NCI-H2081 (cell line): ENCODE data around the gene GOLGA6C.
"Not testable (repeated sequence)": the region's sequence is repeated elsewhere in the genome, so short reads cannot be mapped to it uniquely, and the experiment has no call there.

ENCODE experiments used
- DNase-seq, 2 experiments: peaks; one replicate each; lab custom pipeline; 2025; lab: John Stamatoyannopoulos, UW

GOLGA6C gene

DNA sequence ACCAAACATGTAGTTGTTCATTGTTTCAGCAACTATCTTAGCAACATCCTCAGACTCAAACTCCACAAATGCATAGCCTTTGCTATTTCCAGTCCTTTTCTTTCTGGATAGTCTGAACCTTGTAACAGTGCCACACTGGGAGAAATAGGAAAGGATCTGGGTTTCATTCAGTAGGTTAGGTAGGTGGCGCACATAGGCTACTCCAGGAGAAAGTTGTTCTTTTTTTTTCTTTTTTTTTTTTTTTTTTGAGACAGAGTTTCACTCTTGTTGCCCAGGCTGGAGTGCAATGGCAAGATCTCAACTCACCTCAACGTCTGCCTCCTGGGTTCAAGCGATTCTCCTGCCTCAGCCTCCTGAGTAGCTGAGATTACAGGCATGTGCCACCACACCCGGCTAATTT lies 5.8 kb upstream of the GOLGA6C start:
- DNase-seq = not testable (repeated sequence)

DNA sequence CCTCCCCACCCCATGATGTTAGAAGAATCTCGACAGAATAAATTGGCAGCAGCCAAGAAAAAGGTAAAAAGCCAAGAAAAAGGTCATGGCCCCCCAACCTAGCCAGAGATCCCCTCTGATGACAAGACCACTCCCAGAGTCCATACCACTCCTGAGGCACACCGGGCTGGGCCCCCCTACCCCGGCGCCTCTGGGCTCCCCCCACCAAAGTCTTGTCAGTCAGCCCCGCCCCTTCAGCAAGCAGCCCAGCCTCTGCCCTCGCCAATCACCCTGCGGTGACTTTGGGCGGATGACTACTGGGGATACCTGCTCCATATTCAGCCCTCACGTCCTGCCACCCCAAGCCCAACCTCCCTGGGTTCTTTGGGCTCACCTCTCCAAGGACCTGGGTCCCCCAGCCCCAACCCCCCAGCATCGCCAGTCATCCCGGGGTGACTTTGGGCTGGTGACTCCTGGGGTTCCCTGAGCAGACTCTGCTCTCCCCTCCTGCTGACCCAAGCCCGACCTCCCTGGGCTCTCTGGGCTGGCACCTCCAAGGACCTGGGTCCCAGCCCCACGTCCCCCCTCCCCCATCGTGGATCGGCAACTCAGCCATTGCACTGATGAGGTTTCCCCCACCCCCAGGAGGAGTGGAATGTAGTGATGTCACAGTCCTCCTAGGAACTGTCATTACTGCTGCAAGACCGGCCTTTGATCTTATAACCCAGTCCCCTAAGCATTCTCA lies 648 bp downstream of the GOLGA6C start:
- not testable (repeated sequence) for DNase-seq

DNA sequence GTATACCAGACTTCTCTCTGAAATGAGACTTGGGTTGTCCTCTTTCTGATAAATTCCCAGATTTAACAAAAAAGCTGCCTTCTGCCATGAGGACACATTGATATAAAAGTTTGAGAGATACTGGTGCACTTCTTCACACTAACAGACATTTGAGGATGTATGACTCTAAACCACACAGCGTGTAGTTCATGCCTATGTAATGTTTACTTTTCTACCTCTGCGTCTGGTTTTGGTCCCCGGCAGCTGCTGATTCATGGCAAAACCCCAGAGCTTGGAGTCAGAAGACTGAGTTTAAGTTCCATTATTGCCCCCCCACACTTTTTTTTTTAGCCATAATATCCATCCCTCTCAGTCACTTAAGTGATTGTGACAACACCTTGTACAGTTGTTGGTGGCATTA lies 1.7 kb downstream of the GOLGA6C start:
- not testable (repeated sequence) for DNase-seq

DNA sequence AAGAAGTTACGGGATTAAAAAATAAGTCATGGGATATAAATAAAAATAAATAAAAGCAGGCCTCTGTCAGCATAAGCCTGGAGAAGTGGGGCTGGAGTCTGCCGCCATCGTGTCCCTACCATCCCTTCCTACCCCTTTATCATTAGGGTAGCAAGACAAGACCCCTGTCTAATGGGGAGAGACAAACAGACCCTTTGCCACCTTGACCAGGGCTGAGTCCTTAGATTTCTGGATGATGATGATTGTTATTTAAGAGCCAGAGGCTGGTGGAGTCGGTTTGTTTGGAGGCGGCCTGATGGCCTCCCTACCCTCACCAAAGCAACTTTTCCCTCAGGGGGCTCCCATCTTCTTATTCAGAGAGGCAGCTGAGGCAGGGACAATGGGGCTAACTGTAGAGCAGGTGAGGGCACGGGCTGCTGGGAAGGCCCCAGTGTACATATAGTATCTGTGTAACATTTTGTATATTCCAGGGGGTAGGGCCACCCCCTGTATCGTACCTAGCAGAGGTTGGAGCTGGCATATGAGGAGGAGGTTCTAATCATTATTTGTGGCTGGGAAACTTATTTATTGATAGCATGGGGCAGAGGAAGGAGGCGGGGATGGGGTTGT lies 15.7 kb downstream of the GOLGA6C start:
- DNase-seq = not testable (repeated sequence)

DNA sequence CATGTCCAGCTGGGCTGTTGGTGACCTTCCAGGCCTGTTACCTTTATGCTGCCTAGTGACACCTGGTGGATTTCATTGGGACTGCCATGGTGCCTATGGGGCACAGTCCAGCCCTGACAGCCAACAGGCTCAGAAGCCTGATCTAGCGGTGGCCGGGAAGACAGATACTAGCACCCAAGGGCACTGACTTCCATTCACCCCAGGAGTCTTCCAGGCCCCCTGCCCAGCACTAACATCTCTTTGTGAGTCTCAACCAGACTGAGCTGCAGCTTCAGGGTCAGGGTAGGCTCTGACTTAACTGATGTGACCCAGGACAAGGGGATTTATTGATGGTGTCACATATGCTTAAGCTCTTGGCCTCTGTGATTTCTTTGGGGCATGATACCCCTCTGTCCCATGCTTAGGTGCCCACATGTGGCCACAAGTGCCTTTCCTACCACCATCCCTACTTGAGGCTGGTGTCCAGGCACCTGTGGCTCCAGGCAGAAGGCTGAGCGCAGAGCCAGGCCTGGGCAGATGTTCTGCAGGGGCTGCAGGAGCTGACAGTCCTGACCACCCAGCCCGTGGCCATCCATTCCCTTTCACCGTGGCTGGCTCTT lies 16.5 kb downstream of the GOLGA6C start:
- not testable (repeated sequence) for DNase-seq

DNA sequence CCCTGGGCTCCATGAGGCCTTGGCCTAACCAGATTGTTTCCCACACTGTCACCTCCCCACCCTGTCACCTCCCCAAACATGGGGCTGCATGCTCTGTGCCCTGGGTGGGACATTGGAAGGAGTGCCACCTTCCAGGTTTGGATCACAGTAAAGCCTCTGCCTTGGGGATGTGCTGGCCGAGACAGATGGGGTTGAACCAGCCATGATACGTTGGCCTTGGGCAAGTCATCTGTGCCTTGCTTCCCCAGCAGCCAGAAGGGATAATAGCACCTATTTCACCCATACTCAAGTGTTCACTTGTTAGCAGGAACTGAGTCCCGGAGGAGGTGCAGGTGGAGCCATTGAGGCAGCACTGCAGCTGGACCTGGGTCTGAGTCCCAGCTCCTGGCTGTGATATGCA lies 17.5 kb downstream of the GOLGA6C start:
- DNase-seq = not testable (repeated sequence)

DNA sequence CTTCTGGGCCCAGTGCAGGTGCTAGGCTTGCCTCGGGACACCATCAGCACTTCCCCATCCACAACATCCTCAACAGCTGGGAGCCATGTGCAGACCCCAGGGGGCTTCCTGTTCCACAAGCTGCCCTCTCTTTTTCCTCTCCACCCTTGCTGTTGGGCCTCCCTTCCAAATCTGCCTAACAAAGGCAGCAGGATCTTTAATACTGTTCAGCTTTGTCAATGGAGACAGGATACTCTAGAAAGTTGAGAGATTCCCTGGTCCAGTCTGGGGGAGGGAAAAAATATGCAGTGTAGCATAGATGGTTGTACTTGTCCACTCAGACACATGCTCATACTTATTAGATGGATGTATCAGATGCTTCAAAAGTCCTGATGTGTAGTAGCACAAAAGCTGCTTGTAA lies 20.4 kb downstream of the GOLGA6C start:
- DNase-seq = not testable (repeated sequence)

DNA sequence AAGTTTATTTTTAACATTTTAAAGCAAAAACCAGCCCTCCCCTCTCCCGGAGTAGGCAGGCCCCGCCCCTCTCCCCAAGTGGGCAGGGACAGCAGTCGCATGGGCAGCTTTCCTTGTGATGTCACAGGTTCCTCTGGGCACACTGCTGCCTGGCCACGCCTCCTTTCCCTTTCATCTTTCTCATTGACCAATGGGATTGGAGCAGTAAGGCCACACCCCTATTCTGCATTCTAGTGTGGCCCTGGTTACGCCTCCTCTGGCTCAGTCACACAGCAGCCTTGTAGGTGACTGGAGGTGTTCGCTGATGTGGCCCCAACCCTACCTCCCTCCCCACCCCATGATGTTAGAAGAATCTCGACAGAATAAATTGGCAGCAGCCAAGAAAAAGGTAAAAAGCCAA lies 24.4 kb downstream of the GOLGA6C start, which contains the start of gene GOLGA6D:
Gene GOLGA6D, plus strand, starts transcription at position 264 of the 400 bp plus-strand sequence. Its CDS starts 41 bp downstream, at position 305.
- not testable (repeated sequence) for DNase-seq

DNA sequence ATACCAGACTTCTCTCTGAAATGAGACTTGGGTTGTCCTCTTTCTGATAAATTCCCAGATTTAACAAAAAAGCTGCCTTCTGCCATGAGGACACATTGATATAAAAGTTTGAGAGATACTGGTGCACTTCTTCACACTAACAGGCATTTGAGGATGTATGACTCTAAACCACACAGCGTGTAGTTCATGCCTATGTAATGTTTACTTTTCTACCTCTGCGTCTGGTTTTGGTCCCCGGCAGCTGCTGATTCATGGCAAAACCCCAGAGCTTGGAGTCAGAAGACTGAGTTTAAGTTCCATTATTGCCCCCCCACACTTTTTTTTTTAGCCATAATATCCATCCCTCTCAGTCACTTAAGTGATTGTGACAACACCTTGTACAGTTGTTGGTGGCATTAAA lies 26.0 kb downstream of the GOLGA6C start:
- not testable (repeated sequence) for DNase-seq

DNA sequence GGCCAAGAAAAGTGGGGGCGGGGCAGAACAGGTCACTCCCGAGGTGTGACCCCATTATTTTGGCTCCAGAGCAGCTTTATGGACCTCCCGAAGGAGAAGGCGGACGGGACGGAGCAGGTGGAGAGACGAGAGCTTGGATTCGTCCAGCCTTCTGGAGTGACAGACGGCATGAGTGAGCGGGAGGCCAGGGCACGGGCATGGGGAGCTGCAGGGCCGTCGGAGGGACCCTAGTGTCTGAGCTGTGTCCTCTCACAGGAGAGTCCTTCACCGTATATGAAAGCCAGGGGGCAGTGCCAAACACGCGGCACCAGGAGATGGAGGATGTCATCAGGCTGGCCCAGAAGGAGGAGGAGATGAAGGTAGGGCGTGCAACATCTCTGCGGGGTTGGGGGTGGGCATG lies 35.5 kb downstream of the GOLGA6C start:
- not testable (repeated sequence) for DNase-seq

DNA sequence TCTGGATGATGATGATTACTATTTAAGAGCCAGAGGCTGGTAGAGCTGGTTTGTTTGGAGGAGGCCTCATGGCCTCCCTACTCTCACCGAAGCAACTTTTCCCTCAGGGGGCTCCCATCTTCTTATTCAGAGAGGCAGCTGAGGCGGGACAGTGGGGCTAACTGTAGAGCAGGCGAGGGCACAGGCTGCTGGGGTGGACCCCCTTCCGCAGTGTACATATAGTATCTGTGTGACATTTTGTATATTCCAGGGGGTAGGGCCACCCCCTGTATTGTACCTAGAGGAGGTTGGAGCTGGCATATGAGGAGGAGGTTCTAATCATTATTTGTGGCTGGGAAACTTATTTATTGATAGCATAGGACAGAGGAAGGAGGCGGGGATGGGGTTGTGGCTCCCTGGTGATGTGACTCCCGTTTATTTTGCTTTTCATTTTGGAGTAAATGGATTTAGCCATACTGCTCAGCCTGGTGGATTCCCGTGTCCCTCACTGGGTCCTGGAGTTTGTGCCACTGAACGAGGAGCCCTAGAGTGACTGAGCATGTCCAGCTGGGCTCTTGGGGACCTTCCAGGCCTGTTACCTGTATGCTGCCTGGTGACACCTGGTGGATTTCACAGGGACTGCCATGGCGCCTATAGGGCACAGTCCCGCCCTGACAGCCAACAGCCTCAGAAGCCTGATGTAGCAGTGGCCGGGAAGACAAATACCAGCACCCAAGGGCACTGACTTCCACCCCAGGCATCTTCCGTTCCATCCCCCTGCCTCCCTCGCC lies 40.6 kb downstream of the GOLGA6C start:
- not testable (repeated sequence) for DNase-seq

DNA sequence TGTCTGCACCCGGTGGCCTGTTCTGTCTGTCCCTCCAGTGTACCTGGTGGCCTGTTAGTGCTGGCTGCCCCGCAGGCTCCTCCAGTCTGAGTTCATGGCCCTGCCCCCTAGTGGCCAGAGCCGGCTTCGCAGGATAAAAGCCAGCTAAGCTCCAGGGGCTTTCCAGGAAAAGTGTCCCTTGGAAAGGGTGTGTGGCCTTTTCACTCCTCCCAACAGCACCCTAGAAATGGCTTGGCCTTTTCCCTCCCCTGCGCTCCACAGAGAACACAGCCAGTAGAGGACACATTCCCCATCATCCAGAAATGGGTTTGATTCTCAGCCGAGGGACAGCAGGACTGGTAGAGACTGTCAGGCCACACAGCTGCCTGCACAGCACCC lies 41.2 kb downstream of the GOLGA6C start:
- DNase-seq = not testable (repeated sequence)

DNA sequence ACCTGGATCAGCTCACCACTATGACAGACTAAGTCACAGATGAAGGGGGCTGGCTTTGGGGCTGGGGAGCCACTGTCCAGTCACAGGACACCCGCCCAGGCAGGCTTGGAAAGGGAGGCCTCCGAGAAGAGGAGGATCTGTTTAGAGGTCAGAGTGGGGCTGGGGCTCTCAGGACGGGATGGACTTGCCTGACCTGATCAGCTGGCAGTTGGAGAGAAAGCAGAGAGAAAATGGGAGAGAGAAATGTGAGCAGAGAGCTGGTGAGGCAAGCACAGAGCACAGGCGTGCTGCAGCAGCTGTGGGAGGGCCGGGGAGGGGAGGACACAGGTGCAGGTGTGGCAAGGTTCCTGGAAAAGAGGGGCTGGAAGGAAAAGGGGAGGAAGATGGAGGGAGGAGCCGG lies 41.9 kb downstream of the GOLGA6C start:
- DNase-seq = not testable (repeated sequence)

DNA sequence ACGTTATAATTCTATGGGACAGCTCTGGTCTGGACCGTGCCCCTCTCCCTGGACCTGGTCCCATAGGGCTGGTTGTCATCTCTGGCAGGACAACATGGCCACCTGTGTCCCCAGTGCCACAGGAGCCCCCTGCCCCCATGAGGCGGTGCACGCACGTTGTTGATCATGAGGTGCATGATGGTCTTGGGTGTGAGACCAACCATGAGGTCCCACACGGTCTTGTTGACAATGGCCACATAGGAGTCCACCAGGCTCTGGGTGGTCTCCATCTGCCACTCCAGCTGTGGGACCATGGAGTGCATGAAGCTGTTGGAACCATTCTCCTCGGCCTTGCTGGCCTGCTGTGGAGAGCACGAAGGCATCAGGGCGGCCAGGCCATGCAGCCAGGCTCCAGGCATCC lies 44.2 kb downstream of the GOLGA6C start:
- no peak for DNase-seq

DNA sequence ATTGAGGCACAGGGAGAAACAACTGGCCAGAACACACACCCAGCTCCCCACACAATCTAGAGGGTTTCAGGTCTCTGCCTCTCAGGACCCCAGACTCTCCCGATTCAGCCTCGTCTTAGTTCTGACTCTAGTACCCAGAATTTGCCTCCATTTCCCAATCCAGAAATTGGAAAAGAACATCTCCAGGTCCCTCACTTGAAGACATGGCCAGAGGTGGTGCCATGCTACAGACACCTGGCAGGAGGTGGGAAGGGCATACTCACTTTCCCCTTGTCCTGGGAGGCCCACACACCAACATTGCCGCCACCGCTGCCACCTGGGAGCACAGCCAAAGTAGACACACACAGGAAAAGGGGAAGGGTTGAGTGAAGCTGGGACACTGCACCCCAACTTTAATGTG lies 44.6 kb downstream of the GOLGA6C start:
- not testable (repeated sequence) for DNase-seq

DNA sequence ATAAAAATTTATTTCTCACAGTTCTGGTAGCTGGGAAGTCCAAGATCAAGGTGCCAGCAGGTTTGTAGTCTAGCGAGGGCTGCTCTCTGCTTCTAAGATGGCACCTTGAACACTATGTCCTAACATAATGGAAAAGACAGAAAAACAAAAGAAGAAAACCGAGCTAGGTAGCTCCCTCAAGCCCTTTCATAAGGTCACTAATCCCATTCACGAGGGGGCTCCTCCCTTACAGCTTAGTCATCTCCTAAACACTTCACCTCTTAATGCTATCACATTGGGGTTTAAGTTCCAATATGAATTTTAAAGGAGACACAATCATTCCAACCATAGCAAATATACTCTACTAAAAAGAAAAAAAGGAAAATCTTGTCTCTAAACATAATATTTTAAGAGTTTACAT lies 48.1 kb downstream of the GOLGA6C start:
- no peak for DNase-seq

DNA sequence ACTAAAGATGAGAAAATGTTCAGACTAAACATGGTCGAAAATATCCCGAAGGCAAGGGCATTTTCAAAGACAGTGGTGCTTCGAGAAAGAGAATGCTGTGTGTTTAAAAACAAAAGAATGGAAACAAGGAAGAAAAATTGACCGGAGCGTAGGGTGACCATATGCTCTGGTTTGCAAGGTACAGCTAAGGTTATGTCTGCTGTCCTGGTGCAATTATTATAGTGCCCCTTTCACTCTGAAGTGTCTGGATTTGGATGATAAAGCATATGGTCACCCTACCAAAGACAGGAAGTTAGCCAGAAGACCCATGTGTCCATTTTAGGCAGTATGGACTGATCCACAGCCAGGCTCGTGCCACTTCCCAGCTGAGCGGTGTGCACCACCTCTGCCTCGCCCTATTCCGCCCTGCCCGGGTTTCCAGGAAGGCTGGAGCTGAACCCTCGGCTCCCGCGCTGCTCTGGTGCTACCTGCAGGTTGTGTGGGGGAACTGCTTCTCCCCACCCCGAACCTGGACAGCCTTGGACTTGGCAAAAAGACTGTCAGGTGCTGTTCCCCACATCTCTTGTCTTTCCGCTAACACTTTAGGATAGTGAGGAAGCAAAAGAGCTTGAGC lies 49.8 kb downstream of the GOLGA6C start:
- no peak for DNase-seq

DNA sequence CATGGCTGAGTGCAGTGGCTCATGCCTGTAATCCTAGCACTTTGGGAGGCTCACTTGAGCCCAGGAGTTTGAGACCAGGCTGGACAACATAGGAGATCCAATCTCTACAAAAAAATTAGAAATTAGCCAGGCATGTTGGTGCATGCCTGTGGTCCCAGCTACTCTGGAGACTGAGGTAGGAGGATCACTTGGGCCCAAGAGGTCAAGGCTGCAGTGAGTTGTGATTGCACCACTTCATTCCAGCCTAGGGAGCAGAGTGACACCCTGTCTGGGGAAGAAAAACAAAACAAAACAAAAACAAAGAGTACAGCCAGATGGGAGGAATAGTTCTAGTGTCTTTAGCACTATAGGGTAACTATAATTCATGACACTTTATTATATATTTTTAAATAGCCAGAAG lies 51.6 kb downstream of the GOLGA6C start:
- DNase-seq = no peak

DNA sequence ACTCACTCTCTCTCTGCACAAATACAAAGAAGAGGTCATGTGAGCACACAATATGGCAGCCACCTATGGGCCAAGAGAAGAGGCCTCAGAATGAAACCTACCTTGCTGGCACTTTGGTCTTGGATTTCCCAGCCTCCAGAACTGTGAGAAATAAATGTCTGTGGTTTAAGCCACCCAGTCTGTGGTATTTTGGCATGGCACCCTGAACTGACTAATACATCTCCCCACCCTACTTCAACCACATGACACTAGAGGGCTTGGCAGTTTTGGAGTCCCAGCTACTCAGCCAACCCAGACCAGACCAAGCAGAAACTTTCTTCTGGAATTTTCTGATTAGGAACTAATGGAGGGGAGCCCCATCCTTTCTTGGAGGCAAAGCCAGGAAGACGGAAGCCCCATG lies 54.4 kb downstream of the GOLGA6C start:
- not testable (repeated sequence) for DNase-seq

DNA sequence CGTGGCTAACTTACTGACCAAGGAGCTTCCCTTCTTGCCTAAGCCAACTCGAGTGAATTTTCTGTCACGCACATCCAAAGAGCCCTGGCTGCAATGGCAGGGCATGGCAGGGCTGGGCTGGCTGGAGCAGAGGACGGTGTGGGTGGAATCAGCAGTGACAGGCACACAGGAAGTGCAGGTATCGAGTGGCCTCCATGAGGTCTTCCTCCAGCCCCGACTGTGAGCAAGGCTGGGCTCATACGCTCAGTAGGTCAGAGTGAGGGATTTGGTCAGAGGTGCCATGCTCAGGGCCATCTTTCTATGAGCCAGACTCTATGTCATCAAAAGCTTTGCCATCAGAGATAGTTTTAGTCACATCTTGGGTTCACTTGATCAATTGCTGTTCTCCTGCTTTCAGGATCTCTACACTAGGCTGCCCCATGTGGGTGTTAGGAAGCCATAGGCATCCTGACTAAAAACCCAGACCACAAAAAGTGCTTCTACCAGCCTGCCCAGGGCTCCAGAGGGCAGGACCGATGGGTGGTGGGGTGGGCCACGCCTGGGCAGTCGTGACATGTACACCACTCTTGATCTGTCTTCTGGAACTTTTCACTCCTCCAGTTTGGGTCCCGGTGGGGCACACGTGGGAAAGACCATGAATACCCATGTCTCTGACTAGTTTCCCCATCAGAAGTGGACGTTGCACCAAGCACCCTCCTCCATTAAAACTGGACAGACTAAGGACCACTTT lies 55.1 kb downstream of the GOLGA6C start:
- DNase-seq = no peak

DNA sequence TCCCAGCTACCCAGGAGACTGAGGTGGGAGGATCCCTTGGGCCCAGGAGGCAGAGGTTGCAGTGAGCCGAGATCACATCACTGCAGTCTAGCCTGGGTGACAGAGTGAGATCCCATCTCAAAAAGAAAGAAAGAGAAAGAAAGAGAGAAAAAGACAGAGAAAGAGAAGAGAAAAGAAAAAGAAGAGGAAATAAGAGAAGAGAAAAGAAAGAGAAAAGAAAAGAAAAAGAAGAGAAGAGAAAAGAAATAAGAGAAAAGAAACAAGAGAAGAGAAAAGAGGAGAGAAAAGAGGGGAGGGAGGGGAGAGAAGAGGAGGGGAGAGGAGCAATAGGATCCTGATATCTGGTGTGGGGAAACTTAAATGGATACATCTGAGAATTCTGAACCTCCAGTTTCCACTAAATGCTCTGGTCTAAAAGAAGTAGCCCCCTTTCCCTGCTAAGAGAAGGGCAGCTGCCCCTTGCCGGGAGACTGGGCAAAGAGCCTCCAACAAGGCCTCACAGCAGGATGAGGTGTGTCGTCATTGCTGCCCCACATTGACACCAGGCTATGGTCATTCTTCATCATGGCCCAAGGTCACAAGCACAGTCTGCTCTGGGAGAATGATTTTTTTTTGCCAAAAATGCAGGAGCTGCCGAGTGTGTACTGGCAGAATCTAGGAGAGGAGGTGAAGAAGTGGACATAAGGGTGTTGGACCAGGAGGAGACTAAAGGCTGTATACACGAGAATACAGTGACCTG lies 56.6 kb downstream of the GOLGA6C start:
- DNase-seq = no peak
